RWPE2 (cell line): ENCODE data around the gene BNIP1.

Experiments
- ATAC-seq: fragments of 200-7000 bp; cut with Tn5 transposase; 3 replicates; pipeline ENCODE4 v1.9.1; 2021; ENCODE audit warnings: low read depth
- DNase-seq: peaks from one replicate; pipeline ENCODE4 v3.0.0-alpha.2; 2020; ENCODE audit warnings: low spot score
- H3K27ac ChIP-seq: fragments of 450-650 bp; 2 replicates; pipeline ENCODE4 v1.5.1; 2017; ENCODE audit warnings: mild to moderate bottlenecking; ENCODE audit not compliant: poor library complexity, severe bottlenecking
- H3K27me3 ChIP-seq: fragments of 250-450 bp; sonication (Bioruptor Pico); 2 replicates; pipeline ENCODE4 v1.5.1; 2021; ENCODE audit warnings: mild to moderate bottlenecking, moderate library complexity; ENCODE audit not compliant: insufficient read depth, poor library complexity, severe bottlenecking
- H3K36me3 ChIP-seq: fragments of 250-450 bp; sonication (Bioruptor Pico); 2 replicates; pipeline ENCODE4 v1.5.1; 2020; ENCODE audit warnings: low read depth, mild to moderate bottlenecking, moderate library complexity
- H3K4me1 ChIP-seq: fragments of 250-450 bp; sonication (Bioruptor Pico); 2 replicates; pipeline ENCODE4 v1.5.1; 2021; ENCODE audit warnings: mild to moderate bottlenecking, moderate library complexity; ENCODE audit not compliant: insufficient read depth, poor library complexity, severe bottlenecking
- H3K4me3 ChIP-seq: fragments of 250-450 bp; sonication (Bioruptor Pico); 2 replicates; pipeline ENCODE4 v1.5.1; 2021; ENCODE audit warnings: mild to moderate bottlenecking, moderate library complexity; ENCODE audit not compliant: severe bottlenecking
- H3K9me3 ChIP-seq: fragments of 250-450 bp; sonication (Bioruptor Pico); 2 replicates; pipeline ENCODE4 v1.5.1; 2021; ENCODE audit warnings: mild to moderate bottlenecking, moderate library complexity; ENCODE audit not compliant: severe bottlenecking
- CTCF ChIP-seq: fragments of 450-650 bp; IDR thresholded peaks from one replicate; pipeline ENCODE4 v1.5.1; 2017; ENCODE audit warnings: mild to moderate bottlenecking, moderate library complexity; ENCODE audit not compliant: poor library complexity, severe bottlenecking

Gene BNIP1

GRCh38 chr5:173178369-173178910 lies 34.1 kb downstream of the BNIP1 start:
- no peak for DNase-seq
- Histone ChIP-seq H3K4me3 (no peak overlapping the region), H3K9me3 (no peaks in the 10 kb centered on the region), H3K27me3 (no peaks in the 10 kb centered on the region), H3K4me1 (no peaks in the 10 kb centered on the region), H3K36me3 (no peaks in the 10 kb centered on the region), H3K27ac (no peak overlapping the region)
- ATAC-seq: no peak
- no peak for TF ChIP-seq CTCF

GRCh38 chr5:173180331-173180730 lies 36.0 kb downstream of the BNIP1 start:
- DNase-seq: no peak
- no peak for TF ChIP-seq CTCF
- no peaks in the 10 kb centered on the region for H3K27me3 ChIP-seq
- no peak overlapping the region for H3K27ac ChIP-seq
- no peaks in the 10 kb centered on the region for H3K36me3 ChIP-seq
- H3K4me1 ChIP-seq: no peaks in the 10 kb centered on the region
- no peak overlapping the region for H3K4me3 ChIP-seq
- ATAC-seq: no peak
- no peaks in the 10 kb centered on the region for H3K9me3 ChIP-seq

GRCh38 chr5:173187054-173187743 lies 42.9 kb downstream of the BNIP1 start:
- H3K27me3 ChIP-seq: no peaks in the 10 kb centered on the region
- TF ChIP-seq CTCF: no peak
- H3K36me3 ChIP-seq: no peaks in the 10 kb centered on the region
- H3K4me1 ChIP-seq: no peaks in the 10 kb centered on the region
- no peak overlapping the region for H3K4me3 ChIP-seq
- no peak overlapping the region for H3K27ac ChIP-seq
- ATAC-seq (peak; percentile 59; the same call in 2 of the 3 replicates), DNase-seq (no peak)
- no peaks in the 10 kb centered on the region for H3K9me3 ChIP-seq

- DNase-seq (no peak), ATAC-seq (no peak)
- no peak overlapping the region for H3K4me3 ChIP-seq
- H3K36me3 ChIP-seq: no peaks in the 10 kb centered on the region
- H3K4me1 ChIP-seq: no peaks in the 10 kb centered on the region
- no peaks in the 10 kb centered on the region for H3K9me3 ChIP-seq
- TF ChIP-seq CTCF: no peak
- H3K27me3 ChIP-seq: no peaks in the 10 kb centered on the region
- H3K27ac ChIP-seq: no peak overlapping the region
These were observed 43.9 kb downstream of the BNIP1 start for GRCh38 chr5:173188280-173188679.

GRCh38 chr5:173191015-173191414 lies 46.7 kb downstream of the BNIP1 start:
- no peaks in the 10 kb centered on the region for H3K9me3 ChIP-seq
- DNase-seq: no peak
- no peak for ATAC-seq
- H3K27me3 ChIP-seq: no peaks in the 10 kb centered on the region
- H3K4me1 ChIP-seq: no peaks in the 10 kb centered on the region
- TF ChIP-seq CTCF: no peak
- H3K36me3 ChIP-seq: no peaks in the 10 kb centered on the region
- H3K27ac ChIP-seq: no peak overlapping the region
- H3K4me3 ChIP-seq: no peak overlapping the region
